GM13976 (cell line): ENCODE results near the gene BSG.

Experiments
- DNase-seq: peaks from one replicate; pipeline ENCODE4 v3.0.0; 2012; ENCODE audit warnings: low spot score
- in situ Hi-C: fragments of 300-500 bp; cut with MboI; formaldehyde crosslinking; loops from one replicate; pipeline ENCODE4 v1.12.0; 2022; ENCODE audit warnings: low sequenced_read_pairs, mixed read lengths, inconsistent platforms; ENCODE audit not compliant: unreplicated experiment
- TF ChIP-seq, protein P1 (sequence below): IDR thresholded peaks from 2 replicates; pipeline ENCODE4 v1.5.1; 2012; ENCODE audit warnings: borderline replicate concordance, mild to moderate bottlenecking; ENCODE audit not compliant: insufficient read depth; ENCODE audit errors: extremely low read depth, missing control alignments, control extremely low read depth

The BSG gene

DNA sequence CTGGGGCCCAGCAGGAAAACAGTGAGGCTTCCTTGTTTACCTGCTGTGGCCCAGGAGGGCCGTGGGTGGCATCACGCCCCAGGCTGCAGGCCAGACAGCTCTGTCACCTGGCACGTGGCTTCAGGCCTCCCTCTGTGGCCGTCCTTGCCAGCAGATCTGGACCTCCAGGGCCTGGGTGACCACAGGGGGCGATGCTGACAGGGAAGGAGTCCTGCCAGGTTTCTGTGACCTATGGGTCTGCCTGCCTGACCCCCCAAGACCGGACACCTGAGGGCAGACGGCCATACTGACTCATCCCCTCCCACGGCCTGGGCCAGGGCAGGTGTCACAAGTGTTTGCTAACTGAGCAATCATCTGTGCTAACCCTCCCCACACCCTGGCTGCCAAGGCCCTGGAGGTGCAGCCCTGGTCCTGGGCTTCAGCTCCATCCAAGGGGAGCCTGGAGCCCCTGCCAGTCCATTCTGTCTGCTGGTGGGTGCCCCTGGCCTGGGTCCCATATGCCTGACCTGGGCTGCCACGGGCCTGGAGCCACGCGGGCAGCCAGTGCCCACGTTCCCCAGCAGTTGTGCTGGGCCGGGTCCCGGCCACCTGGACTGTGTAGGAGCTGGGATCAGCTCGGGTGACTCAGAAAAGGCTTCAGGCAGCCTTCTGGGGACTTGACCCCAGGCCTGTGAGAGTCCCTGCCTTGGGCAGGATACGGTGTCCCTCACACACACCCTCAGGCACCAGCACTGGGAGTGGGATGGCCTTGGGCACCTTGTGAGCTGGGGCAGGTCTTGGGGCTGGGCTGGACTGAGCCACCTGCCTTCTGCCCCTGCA lies 37.2 kb upstream of the BSG start:
- in situ Hi-C loops, result no loop called here
- TF ChIP-seq, protein P1, sequence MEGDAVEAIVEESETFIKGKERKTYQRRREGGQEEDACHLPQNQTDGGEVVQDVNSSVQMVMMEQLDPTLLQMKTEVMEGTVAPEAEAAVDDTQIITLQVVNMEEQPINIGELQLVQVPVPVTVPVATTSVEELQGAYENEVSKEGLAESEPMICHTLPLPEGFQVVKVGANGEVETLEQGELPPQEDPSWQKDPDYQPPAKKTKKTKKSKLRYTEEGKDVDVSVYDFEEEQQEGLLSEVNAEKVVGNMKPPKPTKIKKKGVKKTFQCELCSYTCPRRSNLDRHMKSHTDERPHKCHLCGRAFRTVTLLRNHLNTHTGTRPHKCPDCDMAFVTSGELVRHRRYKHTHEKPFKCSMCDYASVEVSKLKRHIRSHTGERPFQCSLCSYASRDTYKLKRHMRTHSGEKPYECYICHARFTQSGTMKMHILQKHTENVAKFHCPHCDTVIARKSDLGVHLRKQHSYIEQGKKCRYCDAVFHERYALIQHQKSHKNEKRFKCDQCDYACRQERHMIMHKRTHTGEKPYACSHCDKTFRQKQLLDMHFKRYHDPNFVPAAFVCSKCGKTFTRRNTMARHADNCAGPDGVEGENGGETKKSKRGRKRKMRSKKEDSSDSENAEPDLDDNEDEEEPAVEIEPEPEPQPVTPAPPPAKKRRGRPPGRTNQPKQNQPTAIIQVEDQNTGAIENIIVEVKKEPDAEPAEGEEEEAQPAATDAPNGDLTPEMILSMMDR, result no peak
- DNase-seq, result peak; percentile 49

DNA sequence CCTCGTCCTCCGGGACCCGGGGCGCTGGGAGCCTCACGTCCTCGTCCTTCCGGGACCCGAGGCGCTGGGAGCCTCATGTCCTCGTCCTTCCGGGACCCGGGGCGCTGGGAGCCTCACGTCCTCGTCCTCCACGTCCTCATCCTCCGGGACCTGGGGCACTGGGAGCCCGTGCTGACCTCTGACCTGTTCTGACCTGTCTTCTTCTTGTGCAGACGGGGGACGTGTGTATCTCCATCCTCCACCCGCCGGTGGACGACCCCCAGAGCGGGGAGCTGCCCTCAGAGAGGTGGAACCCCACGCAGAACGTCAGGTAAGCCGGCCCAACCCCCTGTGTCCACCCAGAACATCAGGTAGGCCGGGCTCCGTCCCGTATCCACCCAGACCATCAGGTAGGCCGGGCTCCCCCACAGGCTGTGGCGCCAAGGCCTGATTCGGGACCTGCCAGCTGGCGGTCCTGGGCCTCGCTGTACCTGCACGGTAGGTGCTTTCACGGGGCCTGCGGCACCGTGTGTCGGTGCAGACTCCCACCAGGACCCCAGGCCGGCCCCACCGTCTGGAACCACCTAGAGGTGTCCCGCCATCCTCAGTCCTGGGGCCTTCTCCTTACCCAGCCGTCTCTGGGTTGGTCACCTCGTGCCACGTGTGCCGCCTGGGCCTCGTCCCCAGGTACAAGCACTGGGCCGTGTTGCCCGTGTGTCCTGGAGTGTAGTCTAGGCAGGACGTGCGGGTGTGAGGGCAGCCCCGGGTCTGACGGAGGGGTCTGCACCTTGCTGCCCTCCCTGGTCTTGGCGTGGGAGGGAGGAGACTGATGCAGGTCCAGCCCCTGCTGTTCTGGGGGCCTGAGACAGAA lies 36.1 kb upstream of the BSG start:
- in situ Hi-C loops, result no loop called here
- DNase-seq, result no peak
- TF ChIP-seq, protein P1, result no peak

DNA sequence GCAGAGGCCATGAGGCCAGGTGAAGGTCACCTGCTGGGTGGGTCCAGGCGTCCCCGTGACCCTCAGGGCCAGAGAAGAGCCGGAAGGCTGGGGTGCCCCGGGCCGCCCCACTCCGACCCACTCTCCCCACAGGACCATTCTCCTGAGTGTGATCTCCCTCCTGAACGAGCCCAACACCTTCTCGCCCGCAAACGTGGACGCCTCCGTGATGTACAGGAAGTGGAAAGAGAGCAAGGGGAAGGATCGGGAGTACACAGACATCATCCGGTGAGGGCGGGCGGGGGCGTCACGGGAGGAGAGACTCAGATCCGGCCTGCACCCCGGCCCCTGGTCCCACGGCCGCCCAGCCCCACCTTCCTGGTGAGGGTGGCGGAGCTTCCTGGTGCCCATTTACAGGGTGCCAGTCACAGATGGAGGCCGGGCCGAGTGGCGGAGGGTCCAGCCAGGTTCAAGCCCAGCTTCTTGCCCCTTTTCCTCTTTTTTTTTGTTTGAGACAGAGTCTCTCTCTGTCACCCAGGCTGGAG lies 35.5 kb upstream of the BSG start:
- TF ChIP-seq, protein P1, result no peak
- DNase-seq, result no peak
- in situ Hi-C loops, result no loop called here

DNA sequence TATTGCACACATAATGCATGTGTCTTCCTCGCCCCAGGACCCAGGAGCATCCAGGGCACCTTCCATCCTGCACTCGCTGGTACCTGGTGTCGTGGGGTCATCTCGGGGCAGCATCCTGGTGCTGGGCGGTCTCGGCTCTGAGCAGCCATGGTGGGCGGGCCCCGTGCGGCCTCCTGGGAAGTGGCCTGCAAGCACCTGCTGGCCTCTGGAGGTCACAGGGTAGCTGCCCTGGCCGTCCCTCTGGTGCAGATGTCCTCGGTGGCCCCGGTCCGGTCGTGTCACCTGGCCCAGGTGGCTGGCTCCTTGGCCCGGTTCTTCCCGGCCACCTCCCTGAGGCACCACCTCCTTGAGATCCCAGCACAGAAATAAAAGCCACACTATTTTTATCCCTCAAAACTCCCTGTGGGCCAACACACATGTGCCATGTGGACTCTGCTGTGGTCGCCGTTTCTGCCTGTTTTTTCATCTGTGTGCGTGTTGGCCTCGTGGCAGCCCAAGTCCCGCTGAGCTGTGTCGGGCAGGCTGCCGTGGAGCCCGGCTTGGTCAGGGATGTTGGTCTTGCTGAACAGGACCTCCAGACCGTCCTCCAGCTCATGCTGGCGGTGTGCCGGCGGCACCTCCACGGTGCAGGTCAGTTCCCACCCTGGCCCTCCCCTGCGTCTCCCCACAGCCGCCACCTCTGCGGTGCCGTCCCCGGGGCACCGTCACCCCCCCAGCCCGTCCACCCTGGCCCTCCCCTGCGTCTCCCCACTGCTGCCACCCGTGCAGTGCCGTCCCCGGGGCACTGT lies 33.6 kb upstream of the BSG start:
- in situ Hi-C loops, result no loop called here
- DNase-seq, result no peak
- TF ChIP-seq, protein P1, result no peak

DNA sequence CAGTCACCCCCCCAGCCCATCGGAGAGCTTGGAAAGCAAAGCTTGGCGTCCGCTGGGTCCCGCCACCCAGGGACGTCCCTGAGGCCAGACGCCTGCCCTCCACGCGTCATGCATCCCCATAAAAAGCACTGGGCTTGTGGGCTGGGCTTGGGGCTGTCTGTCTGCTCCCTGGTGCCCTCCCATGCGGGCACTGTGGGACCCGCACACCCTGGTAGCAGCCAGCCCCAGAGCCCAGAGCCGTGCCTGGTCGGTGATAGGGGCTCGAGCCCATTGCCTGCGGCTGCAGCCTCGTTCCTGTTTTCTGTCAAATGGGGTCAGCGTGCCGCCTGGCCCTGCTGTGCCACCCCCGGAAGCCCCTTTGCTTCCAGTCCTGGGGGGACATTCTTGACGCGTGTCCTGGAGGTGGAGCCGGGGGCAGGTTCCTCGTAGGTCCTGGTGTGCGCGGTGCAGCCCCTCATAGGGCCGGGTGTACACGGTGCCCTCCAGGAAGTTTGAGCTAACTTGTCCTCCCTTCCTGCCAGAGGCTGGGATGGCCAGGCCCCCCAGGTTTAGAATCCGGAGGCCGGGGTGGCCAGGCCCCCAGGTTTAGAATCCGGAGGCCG lies 32.9 kb upstream of the BSG start:
- TF ChIP-seq, protein P1, result no peak

More for the DNA sequence above, 32.9 kb upstream of the BSG start:
- no peak for DNase-seq
- in situ Hi-C loops, result no loop called here
